Upper lobe of right lung (tissue), 1 donor: Measurements from ENCODE around the gene ALK. TPM values are rescaled to one million over a fixed set of nuclear protein-coding genes. Genes with fewer than 3 reads are reported as not detected.

Experiments used
- ATAC-seq: fragments of 200-7000 bp; cut with Tn5 transposase; one replicate; pipeline ENCODE4 v1.9.1; 2020; ENCODE audit warnings: mild to moderate bottlenecking, moderate library complexity
- DNase-seq: peaks from one replicate; pipeline ENCODE4 v3.0.0-alpha.2; 2020
- H3K27ac ChIP-seq: fragments of 200-600 bp; one replicate; pipeline ENCODE4 v1.8.0; 2022
- H3K27me3 ChIP-seq: fragments of 200-600 bp; one replicate; pipeline ENCODE4 v1.8.0; 2022; ENCODE audit warnings: mild to moderate bottlenecking
- H3K36me3 ChIP-seq: fragments of 200-600 bp; one replicate; pipeline ENCODE4 v1.8.0; 2022
- H3K4me1 ChIP-seq: fragments of 200-600 bp; one replicate; pipeline ENCODE4 v1.8.0; 2022
- H3K4me3 ChIP-seq: fragments of 200-600 bp; one replicate; pipeline ENCODE4 v1.8.0; 2022; ENCODE audit warnings: mild to moderate bottlenecking
- H3K9me3 ChIP-seq: fragments of 200-600 bp; one replicate; pipeline ENCODE4 v1.8.0; 2022
- intact Hi-C: fragments of 100-400 bp; cut with DNase I; formaldehyde crosslinking; loops from one replicate; pipeline ENCODE4 v1.11.0; 2022
- total RNA-seq: library from RNA; stranded (reverse); fragmentation: NEBNext Ultra II Directional; extraction: Animal tissue kit (Norgen Biotek cat#: 25700); gene quantifications from one replicate; pipeline ENCODE4 v1.2.1, GENCODE V29; 2021
- TF ChIP-seq, protein P1 (sequence below): fragments of 200-600 bp; IDR thresholded peaks from one replicate; pipeline ENCODE4 v1.8.0; 2022; ENCODE audit warnings: antibody characterized with exemption
- donor health status: DM: no; HTN: yes; CAD: no; lungs with severe emphysema.

The ALK gene
- total RNA-seq, 1 donor from 2014 or later = not detected

DNA sequence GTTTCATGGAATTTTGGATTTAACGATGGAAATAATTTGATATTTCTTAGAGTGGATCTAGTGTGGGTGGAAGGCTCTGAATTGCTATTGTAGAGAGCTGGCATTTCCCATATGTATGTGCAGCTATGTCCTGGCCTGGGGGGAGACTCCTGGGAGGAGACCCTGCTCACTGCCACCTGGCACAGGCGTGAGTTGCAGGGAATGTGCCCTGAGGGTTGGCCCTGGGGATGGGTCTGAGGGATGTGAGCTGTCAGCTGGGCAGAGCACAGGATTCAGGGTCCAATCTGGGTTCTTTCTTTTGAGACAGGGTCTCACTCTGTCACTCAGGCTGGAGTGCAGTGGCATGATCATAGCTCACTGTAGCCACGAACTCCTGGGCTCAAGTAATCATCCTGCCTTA, 686.0 kb downstream of the ALK start:
- TF ChIP-seq, protein P1, sequence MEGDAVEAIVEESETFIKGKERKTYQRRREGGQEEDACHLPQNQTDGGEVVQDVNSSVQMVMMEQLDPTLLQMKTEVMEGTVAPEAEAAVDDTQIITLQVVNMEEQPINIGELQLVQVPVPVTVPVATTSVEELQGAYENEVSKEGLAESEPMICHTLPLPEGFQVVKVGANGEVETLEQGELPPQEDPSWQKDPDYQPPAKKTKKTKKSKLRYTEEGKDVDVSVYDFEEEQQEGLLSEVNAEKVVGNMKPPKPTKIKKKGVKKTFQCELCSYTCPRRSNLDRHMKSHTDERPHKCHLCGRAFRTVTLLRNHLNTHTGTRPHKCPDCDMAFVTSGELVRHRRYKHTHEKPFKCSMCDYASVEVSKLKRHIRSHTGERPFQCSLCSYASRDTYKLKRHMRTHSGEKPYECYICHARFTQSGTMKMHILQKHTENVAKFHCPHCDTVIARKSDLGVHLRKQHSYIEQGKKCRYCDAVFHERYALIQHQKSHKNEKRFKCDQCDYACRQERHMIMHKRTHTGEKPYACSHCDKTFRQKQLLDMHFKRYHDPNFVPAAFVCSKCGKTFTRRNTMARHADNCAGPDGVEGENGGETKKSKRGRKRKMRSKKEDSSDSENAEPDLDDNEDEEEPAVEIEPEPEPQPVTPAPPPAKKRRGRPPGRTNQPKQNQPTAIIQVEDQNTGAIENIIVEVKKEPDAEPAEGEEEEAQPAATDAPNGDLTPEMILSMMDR = no peak
- intact Hi-C loops = no loop called here
- Histone ChIP-seq H3K27me3 (peaks cover 11% of the 10 kb centered on the region), H3K4me1 (no peaks in the 10 kb centered on the region), H3K9me3 (no peaks in the 10 kb centered on the region), H3K36me3 (no peaks in the 10 kb centered on the region), H3K4me3 (no peak overlapping the region), H3K27ac (no peak overlapping the region)
- no peak for DNase-seq
- ATAC-seq = no peak

DNA sequence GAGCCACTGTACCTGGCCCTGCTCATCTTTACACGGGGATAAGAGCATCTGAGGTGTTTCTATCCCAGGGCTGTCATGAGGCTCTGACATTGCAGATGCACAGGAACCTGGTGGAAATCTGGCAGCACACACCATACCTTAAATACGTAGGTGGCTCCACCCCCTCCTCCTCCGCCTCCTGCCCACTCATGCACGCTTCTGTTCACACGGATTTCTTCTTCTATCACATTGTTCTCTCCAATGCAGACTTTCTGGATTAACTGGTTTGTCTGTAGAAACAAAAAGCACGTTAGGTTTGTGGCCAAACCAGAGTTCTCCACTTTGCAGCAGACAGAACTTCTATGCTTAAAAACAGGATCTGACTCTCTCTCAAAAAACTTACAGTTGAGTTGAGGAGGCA, 688.0 kb downstream of the ALK start:
- Histone ChIP-seq H3K4me1 (no peaks in the 10 kb centered on the region), H3K36me3 (no peaks in the 10 kb centered on the region), H3K27me3 (peaks cover 4% of the 10 kb centered on the region), H3K4me3 (no peak overlapping the region), H3K27ac (no peak overlapping the region), H3K9me3 (no peaks in the 10 kb centered on the region)
- TF ChIP-seq, protein P1 = no peak
- intact Hi-C loops = no loop called here
- ATAC-seq = no peak
- no peak for DNase-seq

DNA sequence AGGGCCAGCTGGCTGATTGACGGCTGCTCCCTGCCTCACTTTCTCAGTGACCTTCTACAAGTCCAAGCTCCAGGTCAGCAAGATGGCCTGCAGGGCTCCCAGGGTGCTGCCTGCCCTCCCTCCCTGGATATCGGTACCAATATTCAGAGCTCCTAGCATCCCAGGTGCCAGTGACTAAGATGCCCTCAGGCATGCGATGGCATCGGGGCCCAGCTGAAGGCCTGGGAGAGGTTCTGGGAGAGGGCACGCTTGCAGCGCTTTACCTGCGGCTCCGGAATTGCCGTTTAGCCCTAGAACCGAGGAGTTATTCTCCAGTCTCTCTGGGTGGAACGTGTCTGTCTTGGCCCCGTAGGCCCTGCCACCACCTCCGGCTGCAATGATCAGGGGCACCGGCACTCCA, 689.3 kb downstream of the ALK start:
- TF ChIP-seq, protein P1 = no peak
- no peak for DNase-seq
- H3K36me3 ChIP-seq = no peaks in the 10 kb centered on the region
- no peak overlapping the region for H3K4me3 ChIP-seq
- H3K4me1 ChIP-seq = no peaks in the 10 kb centered on the region
- no peak overlapping the region for H3K27ac ChIP-seq
- no peaks in the 10 kb centered on the region for H3K9me3 ChIP-seq
- ATAC-seq = no peak
- intact Hi-C loops = no loop called here
- peaks cover under 1% of the 10 kb centered on the region for H3K27me3 ChIP-seq

DNA sequence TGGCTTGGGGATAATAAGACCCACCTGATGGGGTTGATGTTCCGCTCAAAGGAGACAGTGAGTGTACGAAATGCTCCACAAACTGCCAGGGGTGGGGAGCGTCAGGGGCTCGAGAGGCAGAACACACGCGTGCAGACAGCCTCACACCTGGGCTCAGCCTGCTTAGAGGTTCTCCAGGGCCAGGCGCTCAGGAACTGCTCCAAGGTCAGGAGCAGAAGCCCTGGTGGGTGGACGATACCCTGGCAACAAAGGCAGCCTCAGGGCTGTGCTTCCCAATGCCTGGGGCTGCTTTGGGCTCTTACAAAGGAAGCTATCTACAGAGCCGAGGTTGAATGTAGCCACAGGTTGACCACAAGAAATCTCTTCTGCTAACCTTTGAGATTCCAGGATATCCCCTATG, 691.7 kb downstream of the ALK start:
- no peaks in the 10 kb centered on the region for H3K36me3 ChIP-seq
- no peak overlapping the region for H3K27ac ChIP-seq
- no peak for DNase-seq
- no peak overlapping the region for H3K4me3 ChIP-seq
- no peak for ATAC-seq
- intact Hi-C loops = no loop called here
- TF ChIP-seq, protein P1 = no peak
- no peaks in the 10 kb centered on the region for H3K27me3 ChIP-seq
- H3K4me1 ChIP-seq = no peaks in the 10 kb centered on the region
- H3K9me3 ChIP-seq = no peaks in the 10 kb centered on the region

DNA sequence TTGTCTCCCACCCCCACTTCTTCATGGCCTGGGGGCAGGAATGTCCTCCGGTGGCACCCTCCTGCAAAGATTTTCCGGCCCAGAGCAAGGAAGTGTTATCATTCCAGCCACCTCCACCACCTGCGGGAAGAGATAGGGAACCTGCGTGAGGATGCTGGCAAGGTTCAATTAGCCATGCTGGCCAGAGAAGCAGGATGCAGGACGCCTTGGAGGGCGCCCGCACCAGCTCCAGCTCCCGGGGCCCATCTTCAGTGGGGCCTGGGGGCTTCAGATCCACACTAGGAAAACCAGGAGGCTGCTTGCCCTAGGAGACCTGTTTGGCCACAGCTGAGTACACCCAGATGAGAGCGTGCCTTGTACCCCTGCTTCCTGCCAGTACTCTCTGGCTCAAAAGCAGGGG, 692.4 kb downstream of the ALK start:
- DNase-seq = no peak
- TF ChIP-seq, protein P1 = no peak
- no peaks in the 10 kb centered on the region for H3K27me3 ChIP-seq
- H3K9me3 ChIP-seq = no peaks in the 10 kb centered on the region
- intact Hi-C loops = no loop called here
- H3K4me3 ChIP-seq = no peak overlapping the region
- H3K4me1 ChIP-seq = peaks cover under 1% of the 10 kb centered on the region
- no peak overlapping the region for H3K27ac ChIP-seq
- no peak for ATAC-seq
- H3K36me3 ChIP-seq = no peaks in the 10 kb centered on the region
